WTC11 (cell line): ENCODE results near the gene HTT-AS. TPM values are rescaled to one million over a fixed set of nuclear protein-coding genes. Genes with fewer than 3 reads are reported as not detected.

ENCODE experiments used
- ATAC-seq: fragments of 200-7000 bp; cut with Tn5 transposase; 2 replicates; pipeline ENCODE4 v1.10.0; 2021; ENCODE audit warnings: mild to moderate bottlenecking, moderate library complexity
- CTCF ChIA-PET: fragments of 300-600 bp; sonication (Branson Sonifier 250); formaldehyde crosslinking; loops from one replicate; lab custom pipeline; 2021; ENCODE audit warnings: antibody characterized with exemption; lab: Charles Lee
- POLR2A ChIA-PET: fragments of 350-600 bp; sonication (Branson Sonifier 250); formaldehyde crosslinking; loops from one replicate; lab custom pipeline; 2021; ENCODE audit warnings: antibody characterized with exemption; lab: Charles Lee
- DNase-seq: peaks from one replicate; pipeline ENCODE4 v3.0.0; 2021; ENCODE audit warnings: low spot score
- H3K27ac Mint-ChIP-seq: 2 replicates; pipeline ENCODE4 v1.8.0; 2021; ENCODE audit warnings: mixed read lengths
- H3K27me3 Mint-ChIP-seq: 2 replicates; pipeline ENCODE4 v1.8.0; 2021; ENCODE audit warnings: low read depth, mild to moderate bottlenecking, moderate library complexity, mixed read lengths
- H3K36me3 Mint-ChIP-seq: 2 replicates; pipeline ENCODE4 v1.8.0; 2021; ENCODE audit warnings: mixed read lengths
- H3K4me1 Mint-ChIP-seq: 2 replicates; pipeline ENCODE4 v1.8.0; 2022; ENCODE audit warnings: mixed read lengths
- H3K4me3 Mint-ChIP-seq: 2 replicates; pipeline ENCODE4 v1.8.0; 2021; ENCODE audit warnings: mild to moderate bottlenecking, moderate library complexity, mixed read lengths
- H3K9me3 Mint-ChIP-seq: 2 replicates; pipeline ENCODE4 v1.8.0; 2021; ENCODE audit warnings: mixed read lengths
- CREM ChIP-seq: sonication (generic); formaldehyde crosslinking; IDR thresholded peaks from 2 replicates; pipeline ENCODE4 v1.8.1; 2022; ENCODE audit warnings: mild to moderate bottlenecking, missing genetic modification reagents, moderate library complexity
- GRHL2 ChIP-seq: fragments of 250-450 bp; sonication (Bioruptor Pico); IDR thresholded peaks from 2 replicates; pipeline ENCODE4 v1.8.0; 2022; ENCODE audit warnings: mild to moderate bottlenecking, moderate library complexity; ENCODE audit not compliant: insufficient replicate concordance, severe bottlenecking
- OVOL2 ChIP-seq: fragments of 250-450 bp; sonication (Bioruptor Pico); IDR thresholded peaks from 2 replicates; pipeline ENCODE4 v1.9.0; 2021; ENCODE audit warnings: mild to moderate bottlenecking, borderline replicate concordance
- RORB ChIP-seq: fragments of 250-450 bp; sonication (Bioruptor Pico); IDR thresholded peaks from 2 replicates; pipeline ENCODE4 v1.9.0; 2021; ENCODE audit warnings: mild to moderate bottlenecking
- ZNF138 ChIP-seq: sonication (generic); formaldehyde crosslinking; conservative IDR thresholded peaks from 2 replicates; pipeline ENCODE4 v1.8.1; 2022; ENCODE audit warnings: mild to moderate bottlenecking, moderate library complexity, missing genetic modification reagents
- ZNF416 ChIP-seq: fragments of 250-450 bp; sonication (Bioruptor Pico); IDR thresholded peaks from 2 replicates; pipeline ENCODE4 v1.9.0; 2021; ENCODE audit warnings: mild to moderate bottlenecking, inconsistent platforms
- ZNF423 ChIP-seq: fragments of 250-450 bp; sonication (Bioruptor Pico); IDR thresholded peaks from 2 replicates; pipeline ENCODE4 v2.1.2; 2022; ENCODE audit warnings: mild to moderate bottlenecking, moderate library complexity
- total RNA-seq: library from RNA; stranded (reverse); gene quantifications from 3 replicates; pipeline ENCODE4 v1.2.3, GENCODE V29; 2021
- TF ChIP-seq, protein P1 (sequence below): sonication (generic); formaldehyde crosslinking; IDR thresholded peaks from 2 replicates; pipeline ENCODE4 v1.8.1; 2023; ENCODE audit warnings: mild to moderate bottlenecking, missing genetic modification reagents, moderate library complexity
- TF ChIP-seq, protein P2 (sequence below): fragments of 250-450 bp; sonication (Bioruptor Pico); IDR thresholded peaks from 2 replicates; pipeline ENCODE4 v2.1.2; 2022; ENCODE audit warnings: mild to moderate bottlenecking, moderate library complexity
- TF ChIP-seq, protein P3 (sequence below): sonication (generic); formaldehyde crosslinking; IDR thresholded peaks from 2 replicates; pipeline ENCODE4 v1.8.1; 2022; ENCODE audit warnings: missing genetic modification reagents, borderline replicate concordance
- TF ChIP-seq, protein P4 (sequence below): sonication (generic); formaldehyde crosslinking; IDR thresholded peaks from 2 replicates; pipeline ENCODE4 v1.8.0; 2023; ENCODE audit warnings: mild to moderate bottlenecking, missing genetic modification reagents
- TF ChIP-seq, protein P5 (sequence below): sonication (generic); formaldehyde crosslinking; IDR thresholded peaks from 2 replicates; pipeline ENCODE4 v1.8.0; 2022; ENCODE audit warnings: mild to moderate bottlenecking, missing genetic modification reagents
- TF ChIP-seq, protein P6 (sequence below): fragments of 250-450 bp; sonication (Bioruptor Pico); IDR thresholded peaks from 2 replicates; pipeline ENCODE4 v1.9.0; 2021; ENCODE audit warnings: mild to moderate bottlenecking, borderline replicate concordance
- TF ChIP-seq, protein P7 (sequence below): sonication (generic); formaldehyde crosslinking; IDR thresholded peaks from 2 replicates; pipeline ENCODE4 v1.8.1; 2022; ENCODE audit warnings: mild to moderate bottlenecking, missing genetic modification reagents, moderate library complexity, borderline replicate concordance
- TF ChIP-seq, protein P8 (sequence below): sonication (generic); formaldehyde crosslinking; IDR thresholded peaks from 2 replicates; pipeline ENCODE4 v1.8.1; 2022; ENCODE audit warnings: mild to moderate bottlenecking, moderate library complexity, missing genetic modification reagents
- TF ChIP-seq, protein P9 (sequence below): sonication (generic); formaldehyde crosslinking; IDR thresholded peaks from 2 replicates; pipeline ENCODE4 v1.8.0; 2022; ENCODE audit warnings: mild to moderate bottlenecking, missing genetic modification reagents

Gene HTT-AS
- total RNA-seq, 1 experiment from 2014 or later = not detected

DNA sequence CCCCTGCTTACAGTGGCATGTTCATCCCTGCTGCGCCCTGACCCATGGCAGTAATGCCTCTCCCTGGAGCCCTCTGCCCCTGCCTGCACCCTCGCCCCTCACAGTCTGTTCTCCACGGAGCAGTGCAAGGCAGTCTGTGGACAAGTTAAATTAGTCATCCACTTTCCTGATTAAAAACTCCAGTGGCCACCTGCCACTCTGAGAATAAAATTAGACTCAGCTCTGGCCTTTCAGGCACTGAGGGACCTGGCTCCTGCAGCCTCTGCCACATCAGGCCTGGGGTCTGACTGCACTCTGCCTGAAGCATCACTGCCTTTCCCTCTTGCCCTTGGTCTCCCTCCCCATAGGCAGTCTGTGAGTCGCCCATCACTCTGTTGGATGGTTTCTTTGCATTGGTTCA is 57.4 kb downstream of the HTT-AS start:
- POLR2A ChIA-PET = no interaction called here
- CTCF ChIA-PET = no interaction called here
- ATAC-seq = no peak

DNA sequence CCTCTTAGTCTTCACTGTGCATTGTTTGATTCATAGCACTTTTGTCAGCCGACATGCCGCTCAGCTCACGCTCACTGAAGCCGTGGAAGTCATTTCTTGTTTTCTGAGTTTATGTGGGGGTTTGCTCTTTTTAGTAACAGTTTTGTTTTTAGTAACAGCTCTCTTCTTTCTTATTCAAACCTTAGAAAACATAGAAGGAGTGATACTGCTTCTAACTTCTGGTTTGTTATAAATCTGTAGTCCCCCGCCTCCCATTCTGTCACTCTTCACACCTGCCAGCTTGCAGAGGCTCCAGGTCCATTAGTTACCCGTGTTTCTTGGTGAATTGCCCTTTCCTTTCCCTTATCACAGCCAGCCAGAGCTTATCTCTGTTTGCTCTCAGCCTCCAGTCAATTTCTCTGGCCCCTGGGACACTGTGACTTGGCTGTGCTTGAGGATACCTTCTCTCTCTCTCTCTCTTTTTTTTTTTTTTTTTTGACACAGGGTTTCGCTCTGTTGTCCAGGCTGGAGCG is 60.4 kb downstream of the HTT-AS start:
- Mint-ChIP-seq H3K4me3 (no peak overlapping the region), H3K36me3 (no peaks in the 10 kb centered on the region), H3K27ac (no peak overlapping the region), H3K9me3 (no peaks in the 10 kb centered on the region), H3K27me3 (no peaks in the 10 kb centered on the region), H3K4me1 (no peaks in the 10 kb centered on the region)
- POLR2A ChIA-PET = no interaction called here
- CTCF ChIA-PET = interaction anchor here (0.5 to 1.0 kb wide), 3 partner anchors 10 to 35 kb away, joined by 3 to 4 read pairs (median 3); no protein-coding TSS in a partner anchor
- DNase-seq (no peak), ATAC-seq (no peak)
- TF ChIP-seq, protein P1, sequence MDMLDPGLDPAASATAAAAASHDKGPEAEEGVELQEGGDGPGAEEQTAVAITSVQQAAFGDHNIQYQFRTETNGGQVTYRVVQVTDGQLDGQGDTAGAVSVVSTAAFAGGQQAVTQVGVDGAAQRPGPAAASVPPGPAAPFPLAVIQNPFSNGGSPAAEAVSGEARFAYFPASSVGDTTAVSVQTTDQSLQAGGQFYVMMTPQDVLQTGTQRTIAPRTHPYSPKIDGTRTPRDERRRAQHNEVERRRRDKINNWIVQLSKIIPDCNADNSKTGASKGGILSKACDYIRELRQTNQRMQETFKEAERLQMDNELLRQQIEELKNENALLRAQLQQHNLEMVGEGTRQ (CRISPR knock-in tag) = no peak
- no peak for TF ChIP-seq ZNF416
- TF ChIP-seq, protein P2, sequence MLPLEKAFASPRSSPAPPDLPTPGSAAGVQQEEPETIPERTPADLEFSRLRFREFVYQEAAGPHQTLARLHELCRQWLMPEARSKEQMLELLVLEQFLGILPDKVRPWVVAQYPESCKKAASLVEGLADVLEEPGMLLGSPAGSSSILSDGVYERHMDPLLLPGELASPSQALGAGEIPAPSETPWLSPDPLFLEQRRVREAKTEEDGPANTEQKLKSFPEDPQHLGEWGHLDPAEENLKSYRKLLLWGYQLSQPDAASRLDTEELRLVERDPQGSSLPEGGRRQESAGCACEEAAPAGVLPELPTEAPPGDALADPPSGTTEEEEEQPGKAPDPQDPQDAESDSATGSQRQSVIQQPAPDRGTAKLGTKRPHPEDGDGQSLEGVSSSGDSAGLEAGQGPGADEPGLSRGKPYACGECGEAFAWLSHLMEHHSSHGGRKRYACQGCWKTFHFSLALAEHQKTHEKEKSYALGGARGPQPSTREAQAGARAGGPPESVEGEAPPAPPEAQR (CRISPR knock-in tag) = no peak
- no peak for TF ChIP-seq OVOL2 (CRISPR knock-in tag)
- TF ChIP-seq ZNF423 (CRISPR knock-in tag) = no peak
- TF ChIP-seq, protein P3, sequence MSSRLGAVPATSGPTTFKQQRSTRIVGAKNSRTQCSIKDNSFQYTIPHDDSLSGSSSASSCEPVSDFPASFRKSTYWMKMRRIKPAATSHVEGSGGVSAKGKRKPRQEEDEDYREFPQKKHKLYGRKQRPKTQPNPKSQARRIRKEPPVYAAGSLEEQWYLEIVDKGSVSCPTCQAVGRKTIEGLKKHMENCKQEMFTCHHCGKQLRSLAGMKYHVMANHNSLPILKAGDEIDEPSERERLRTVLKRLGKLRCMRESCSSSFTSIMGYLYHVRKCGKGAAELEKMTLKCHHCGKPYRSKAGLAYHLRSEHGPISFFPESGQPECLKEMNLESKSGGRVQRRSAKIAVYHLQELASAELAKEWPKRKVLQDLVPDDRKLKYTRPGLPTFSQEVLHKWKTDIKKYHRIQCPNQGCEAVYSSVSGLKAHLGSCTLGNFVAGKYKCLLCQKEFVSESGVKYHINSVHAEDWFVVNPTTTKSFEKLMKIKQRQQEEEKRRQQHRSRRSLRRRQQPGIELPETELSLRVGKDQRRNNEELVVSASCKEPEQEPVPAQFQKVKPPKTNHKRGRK = no peak
- TF ChIP-seq, protein P4, sequence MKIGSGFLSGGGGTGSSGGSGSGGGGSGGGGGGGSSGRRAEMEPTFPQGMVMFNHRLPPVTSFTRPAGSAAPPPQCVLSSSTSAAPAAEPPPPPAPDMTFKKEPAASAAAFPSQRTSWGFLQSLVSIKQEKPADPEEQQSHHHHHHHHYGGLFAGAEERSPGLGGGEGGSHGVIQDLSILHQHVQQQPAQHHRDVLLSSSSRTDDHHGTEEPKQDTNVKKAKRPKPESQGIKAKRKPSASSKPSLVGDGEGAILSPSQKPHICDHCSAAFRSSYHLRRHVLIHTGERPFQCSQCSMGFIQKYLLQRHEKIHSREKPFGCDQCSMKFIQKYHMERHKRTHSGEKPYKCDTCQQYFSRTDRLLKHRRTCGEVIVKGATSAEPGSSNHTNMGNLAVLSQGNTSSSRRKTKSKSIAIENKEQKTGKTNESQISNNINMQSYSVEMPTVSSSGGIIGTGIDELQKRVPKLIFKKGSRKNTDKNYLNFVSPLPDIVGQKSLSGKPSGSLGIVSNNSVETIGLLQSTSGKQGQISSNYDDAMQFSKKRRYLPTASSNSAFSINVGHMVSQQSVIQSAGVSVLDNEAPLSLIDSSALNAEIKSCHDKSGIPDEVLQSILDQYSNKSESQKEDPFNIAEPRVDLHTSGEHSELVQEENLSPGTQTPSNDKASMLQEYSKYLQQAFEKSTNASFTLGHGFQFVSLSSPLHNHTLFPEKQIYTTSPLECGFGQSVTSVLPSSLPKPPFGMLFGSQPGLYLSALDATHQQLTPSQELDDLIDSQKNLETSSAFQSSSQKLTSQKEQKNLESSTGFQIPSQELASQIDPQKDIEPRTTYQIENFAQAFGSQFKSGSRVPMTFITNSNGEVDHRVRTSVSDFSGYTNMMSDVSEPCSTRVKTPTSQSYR (CRISPR knock-in tag) = no peak
- TF ChIP-seq RORB (CRISPR knock-in tag) = no peak
- TF ChIP-seq, protein P5, sequence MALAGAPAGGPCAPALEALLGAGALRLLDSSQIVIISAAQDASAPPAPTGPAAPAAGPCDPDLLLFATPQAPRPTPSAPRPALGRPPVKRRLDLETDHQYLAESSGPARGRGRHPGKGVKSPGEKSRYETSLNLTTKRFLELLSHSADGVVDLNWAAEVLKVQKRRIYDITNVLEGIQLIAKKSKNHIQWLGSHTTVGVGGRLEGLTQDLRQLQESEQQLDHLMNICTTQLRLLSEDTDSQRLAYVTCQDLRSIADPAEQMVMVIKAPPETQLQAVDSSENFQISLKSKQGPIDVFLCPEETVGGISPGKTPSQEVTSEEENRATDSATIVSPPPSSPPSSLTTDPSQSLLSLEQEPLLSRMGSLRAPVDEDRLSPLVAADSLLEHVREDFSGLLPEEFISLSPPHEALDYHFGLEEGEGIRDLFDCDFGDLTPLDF (CRISPR knock-in tag) = no peak

More for the DNA sequence above, 57.4 kb downstream of the HTT-AS start:
- DNase-seq = no peak
- Mint-ChIP-seq H3K27ac (no peak overlapping the region), H3K36me3 (no peaks in the 10 kb centered on the region)
- TF ChIP-seq, protein P6, sequence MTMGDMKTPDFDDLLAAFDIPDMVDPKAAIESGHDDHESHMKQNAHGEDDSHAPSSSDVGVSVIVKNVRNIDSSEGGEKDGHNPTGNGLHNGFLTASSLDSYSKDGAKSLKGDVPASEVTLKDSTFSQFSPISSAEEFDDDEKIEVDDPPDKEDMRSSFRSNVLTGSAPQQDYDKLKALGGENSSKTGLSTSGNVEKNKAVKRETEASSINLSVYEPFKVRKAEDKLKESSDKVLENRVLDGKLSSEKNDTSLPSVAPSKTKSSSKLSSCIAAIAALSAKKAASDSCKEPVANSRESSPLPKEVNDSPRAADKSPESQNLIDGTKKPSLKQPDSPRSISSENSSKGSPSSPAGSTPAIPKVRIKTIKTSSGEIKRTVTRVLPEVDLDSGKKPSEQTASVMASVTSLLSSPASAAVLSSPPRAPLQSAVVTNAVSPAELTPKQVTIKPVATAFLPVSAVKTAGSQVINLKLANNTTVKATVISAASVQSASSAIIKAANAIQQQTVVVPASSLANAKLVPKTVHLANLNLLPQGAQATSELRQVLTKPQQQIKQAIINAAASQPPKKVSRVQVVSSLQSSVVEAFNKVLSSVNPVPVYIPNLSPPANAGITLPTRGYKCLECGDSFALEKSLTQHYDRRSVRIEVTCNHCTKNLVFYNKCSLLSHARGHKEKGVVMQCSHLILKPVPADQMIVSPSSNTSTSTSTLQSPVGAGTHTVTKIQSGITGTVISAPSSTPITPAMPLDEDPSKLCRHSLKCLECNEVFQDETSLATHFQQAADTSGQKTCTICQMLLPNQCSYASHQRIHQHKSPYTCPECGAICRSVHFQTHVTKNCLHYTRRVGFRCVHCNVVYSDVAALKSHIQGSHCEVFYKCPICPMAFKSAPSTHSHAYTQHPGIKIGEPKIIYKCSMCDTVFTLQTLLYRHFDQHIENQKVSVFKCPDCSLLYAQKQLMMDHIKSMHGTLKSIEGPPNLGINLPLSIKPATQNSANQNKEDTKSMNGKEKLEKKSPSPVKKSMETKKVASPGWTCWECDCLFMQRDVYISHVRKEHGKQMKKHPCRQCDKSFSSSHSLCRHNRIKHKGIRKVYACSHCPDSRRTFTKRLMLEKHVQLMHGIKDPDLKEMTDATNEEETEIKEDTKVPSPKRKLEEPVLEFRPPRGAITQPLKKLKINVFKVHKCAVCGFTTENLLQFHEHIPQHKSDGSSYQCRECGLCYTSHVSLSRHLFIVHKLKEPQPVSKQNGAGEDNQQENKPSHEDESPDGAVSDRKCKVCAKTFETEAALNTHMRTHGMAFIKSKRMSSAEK (CRISPR knock-in tag) = no peak
- TF ChIP-seq, protein P7, sequence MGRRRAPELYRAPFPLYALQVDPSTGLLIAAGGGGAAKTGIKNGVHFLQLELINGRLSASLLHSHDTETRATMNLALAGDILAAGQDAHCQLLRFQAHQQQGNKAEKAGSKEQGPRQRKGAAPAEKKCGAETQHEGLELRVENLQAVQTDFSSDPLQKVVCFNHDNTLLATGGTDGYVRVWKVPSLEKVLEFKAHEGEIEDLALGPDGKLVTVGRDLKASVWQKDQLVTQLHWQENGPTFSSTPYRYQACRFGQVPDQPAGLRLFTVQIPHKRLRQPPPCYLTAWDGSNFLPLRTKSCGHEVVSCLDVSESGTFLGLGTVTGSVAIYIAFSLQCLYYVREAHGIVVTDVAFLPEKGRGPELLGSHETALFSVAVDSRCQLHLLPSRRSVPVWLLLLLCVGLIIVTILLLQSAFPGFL (CRISPR knock-in tag) = no peak
- TF ChIP-seq, protein P8, sequence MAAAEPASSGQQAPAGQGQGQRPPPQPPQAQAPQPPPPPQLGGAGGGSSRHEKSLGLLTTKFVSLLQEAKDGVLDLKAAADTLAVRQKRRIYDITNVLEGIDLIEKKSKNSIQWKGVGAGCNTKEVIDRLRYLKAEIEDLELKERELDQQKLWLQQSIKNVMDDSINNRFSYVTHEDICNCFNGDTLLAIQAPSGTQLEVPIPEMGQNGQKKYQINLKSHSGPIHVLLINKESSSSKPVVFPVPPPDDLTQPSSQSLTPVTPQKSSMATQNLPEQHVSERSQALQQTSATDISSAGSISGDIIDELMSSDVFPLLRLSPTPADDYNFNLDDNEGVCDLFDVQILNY (CRISPR knock-in tag) = no peak
- no peak for TF ChIP-seq GRHL2 (CRISPR knock-in tag)
- TF ChIP-seq, protein P9, sequence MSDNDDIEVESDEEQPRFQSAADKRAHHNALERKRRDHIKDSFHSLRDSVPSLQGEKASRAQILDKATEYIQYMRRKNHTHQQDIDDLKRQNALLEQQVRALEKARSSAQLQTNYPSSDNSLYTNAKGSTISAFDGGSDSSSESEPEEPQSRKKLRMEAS = no peak
- TF ChIP-seq, protein P1 (CRISPR knock-in tag) = no peak
- no peak for TF ChIP-seq CREM (CRISPR knock-in tag)
- TF ChIP-seq ZNF138 (CRISPR knock-in tag) = no peak
- TF ChIP-seq, all 79 proteins: peak for 0
- no peak overlapping the region for H3K4me3 Mint-ChIP-seq
- H3K27me3 Mint-ChIP-seq = no peaks in the 10 kb centered on the region
- no peaks in the 10 kb centered on the region for H3K9me3 Mint-ChIP-seq
- peaks cover 9% of the 10 kb centered on the region for H3K4me1 Mint-ChIP-seq
